Retinal pigment epithelial cell (primary cell): ENCODE measurements around the gene LAMA2.
"Not testable (repeated sequence)": the region's sequence is repeated elsewhere in the genome, so short reads cannot be mapped to it uniquely, and the experiment has no call there.

ENCODE experiments used
- DNase-seq: peaks from one replicate; pipeline ENCODE4 v3.0.0-alpha.2; 2010; ENCODE audit warnings: low read depth
- H3K4me3 ChIP-seq: 2 replicates; pipeline ENCODE4 v1.5.1; 2011; ENCODE audit warnings: mild to moderate bottlenecking, low read length, control low read depth, moderate library complexity
- CTCF ChIP-seq: conservative IDR thresholded peaks from 2 replicates; pipeline ENCODE4 v1.5.1; 2011; ENCODE audit warnings: low read depth, low read length, control low read depth, inconsistent platforms

Gene LAMA2

GRCh38 chr6:129140526-129140925 is 257.6 kb downstream of the LAMA2 start:
- H3K4me3 ChIP-seq: no peak overlapping the region
- TF ChIP-seq CTCF: no peak
- DNase-seq: no peak

- no peak for TF ChIP-seq CTCF
- DNase-seq: no peak
Measured at GRCh38 chr6:129141499-129141898, 258.6 kb downstream of the LAMA2 start.

GRCh38 chr6:129146902-129147301 is 264.0 kb downstream of the LAMA2 start:
- no peak for DNase-seq
- TF ChIP-seq CTCF: no peak
- H3K4me3 ChIP-seq: no peak overlapping the region

More at GRCh38 chr6:129141499-129141898, 258.6 kb downstream of the LAMA2 start:
- H3K4me3 ChIP-seq: no peak overlapping the region

GRCh38 chr6:129150507-129150906 is 267.6 kb downstream of the LAMA2 start:
- no peak overlapping the region for H3K4me3 ChIP-seq
- TF ChIP-seq CTCF: no peak
- DNase-seq: no peak

DNA sequence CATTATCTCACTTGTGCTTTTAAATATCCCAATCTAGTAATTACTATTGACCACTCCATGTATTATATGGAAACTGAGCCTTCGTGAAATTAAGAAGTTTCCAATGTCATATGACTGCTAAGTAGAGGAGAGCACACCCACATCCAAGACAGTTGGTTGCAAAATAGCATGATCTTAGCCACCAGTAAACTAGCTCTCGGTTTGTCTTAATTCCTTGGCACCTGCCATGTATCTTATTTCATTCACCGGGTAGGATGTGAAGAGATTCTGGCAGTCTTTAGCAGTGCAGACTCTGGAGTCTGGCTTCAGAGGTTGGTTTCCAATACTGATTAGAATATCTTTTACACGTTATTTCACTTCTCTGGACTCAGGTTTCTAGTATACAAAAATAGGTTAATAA is 270.3 kb downstream of the LAMA2 start:
- TF ChIP-seq CTCF: no peak
- DNase-seq: no peak

GRCh38 chr6:129159242-129159641 is 276.3 kb downstream of the LAMA2 start:
- not testable (repeated sequence) for DNase-seq, H3K4me3 ChIP-seq

More for the DNA sequence above, 270.3 kb downstream of the LAMA2 start:
- no peak overlapping the region for H3K4me3 ChIP-seq

DNA sequence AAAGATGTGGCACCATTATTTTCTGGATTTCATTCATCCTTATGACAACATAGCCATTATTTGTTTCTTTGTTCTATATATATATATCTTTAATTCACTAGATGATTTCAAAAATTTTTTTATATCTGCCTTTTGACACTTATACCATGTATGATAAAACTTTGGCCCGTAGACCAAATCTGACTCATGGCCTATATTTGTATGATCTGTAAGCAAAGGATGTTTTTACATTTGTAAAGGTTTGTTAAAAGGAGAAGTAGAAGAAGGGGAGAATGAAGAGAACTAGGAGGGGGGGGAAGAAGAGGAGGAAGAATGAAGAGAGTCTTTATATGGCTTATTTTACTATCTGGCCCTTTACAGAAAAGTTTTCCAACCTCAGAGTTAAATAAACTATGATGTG is 279.7 kb downstream of the LAMA2 start:
- no peak for DNase-seq
- H3K4me3 ChIP-seq: no peak overlapping the region
- no peak for TF ChIP-seq CTCF

DNA sequence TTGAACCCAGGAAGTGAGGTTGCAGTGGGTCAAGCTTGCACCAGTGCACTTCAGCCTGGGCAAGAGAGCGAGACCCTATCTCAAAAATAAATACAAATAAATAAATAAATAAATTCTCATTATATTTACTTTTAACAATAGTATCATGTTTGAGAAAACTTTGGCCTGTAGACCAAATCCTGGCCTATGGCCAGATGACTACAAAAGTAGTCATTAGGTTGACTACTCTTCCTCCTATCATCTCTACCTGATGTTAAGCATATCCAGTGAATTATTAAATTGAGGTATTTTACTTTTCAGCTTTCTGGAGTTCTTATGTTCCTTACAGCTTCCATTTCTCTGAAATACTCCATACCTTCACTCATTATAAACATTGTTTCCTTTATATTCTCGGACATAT is 280.6 kb downstream of the LAMA2 start:
- H3K4me3 ChIP-seq: no peak overlapping the region
- no peak for TF ChIP-seq CTCF
- no peak for DNase-seq
